ENCODE data around the gene PPFIBP2. TPM values are rescaled to one million over a fixed set of nuclear protein-coding genes. Genes with fewer than 3 reads are reported as not detected.

Gene PPFIBP2
- total and polyA plus RNA-seq, 10 of the 15 experiments (the other 5 are each of a cell fraction or from before 2014, with no cell fraction given), result 17.3 to 56.3 (median 39.2) TPM

DNA sequence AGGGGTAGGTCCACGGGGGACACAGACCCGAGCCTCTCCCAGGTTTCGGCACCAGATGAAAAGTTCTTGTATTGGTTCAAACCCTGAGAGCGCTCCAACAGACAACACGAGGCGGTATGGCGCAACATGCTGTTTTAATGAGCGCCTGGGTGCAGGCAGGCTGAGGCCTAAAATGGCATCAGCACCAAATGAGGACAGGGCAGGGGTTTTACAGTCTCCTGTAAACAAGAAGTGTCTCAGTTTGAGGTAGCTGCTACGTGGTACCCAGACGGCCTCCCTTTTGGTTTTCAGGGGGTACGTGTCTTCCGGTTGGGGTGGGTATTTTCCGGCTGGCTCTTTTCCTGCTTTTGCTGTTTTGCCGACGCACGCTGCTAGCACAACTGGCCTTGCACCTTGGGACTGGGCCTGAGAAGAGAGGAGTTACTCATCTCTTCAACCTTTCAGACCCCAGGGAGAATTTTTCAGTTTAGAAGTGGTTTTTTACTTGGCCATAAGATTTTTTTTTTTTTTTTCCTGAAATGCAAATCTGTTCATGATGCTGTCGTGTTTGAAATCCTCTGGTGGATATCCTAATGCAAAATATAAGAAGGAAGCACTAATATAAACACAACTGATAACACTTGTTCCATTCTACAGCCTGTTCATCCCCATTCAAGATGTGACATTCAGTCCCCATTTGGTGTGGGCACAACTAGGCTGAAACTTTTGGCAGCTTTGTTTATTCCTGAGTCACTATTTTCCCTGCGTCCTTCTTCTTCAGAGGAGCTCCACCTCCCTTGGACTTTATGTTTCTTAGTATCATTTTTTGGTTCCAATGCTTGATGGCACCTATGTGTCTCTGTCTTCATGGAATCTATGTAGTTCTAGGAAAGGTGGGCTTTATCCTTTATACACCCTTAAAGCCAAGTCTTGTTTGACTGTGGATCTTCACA is 6.5 kb downstream of the PPFIBP2 start (continued):
- TF ChIP-seq, protein P1, sequence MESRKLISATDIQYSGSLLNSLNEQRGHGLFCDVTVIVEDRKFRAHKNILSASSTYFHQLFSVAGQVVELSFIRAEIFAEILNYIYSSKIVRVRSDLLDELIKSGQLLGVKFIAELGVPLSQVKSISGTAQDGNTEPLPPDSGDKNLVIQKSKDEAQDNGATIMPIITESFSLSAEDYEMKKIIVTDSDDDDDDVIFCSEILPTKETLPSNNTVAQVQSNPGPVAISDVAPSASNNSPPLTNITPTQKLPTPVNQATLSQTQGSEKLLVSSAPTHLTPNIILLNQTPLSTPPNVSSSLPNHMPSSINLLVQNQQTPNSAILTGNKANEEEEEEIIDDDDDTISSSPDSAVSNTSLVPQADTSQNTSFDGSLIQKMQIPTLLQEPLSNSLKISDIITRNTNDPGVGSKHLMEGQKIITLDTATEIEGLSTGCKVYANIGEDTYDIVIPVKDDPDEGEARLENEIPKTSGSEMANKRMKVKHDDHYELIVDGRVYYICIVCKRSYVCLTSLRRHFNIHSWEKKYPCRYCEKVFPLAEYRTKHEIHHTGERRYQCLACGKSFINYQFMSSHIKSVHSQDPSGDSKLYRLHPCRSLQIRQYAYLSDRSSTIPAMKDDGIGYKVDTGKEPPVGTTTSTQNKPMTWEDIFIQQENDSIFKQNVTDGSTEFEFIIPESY (IDR thresholded peaks at IDR 0.05), result no peak
- TF ChIP-seq ESRRA (IDR thresholded peaks at IDR 0.05; ENCODE audit: low read length) (no peak), RBBP5 (conservative IDR thresholded peaks at IDR 0.05) (no peak), SIN3A (IDR thresholded peaks at IDR 0.05; ENCODE audit: low read depth, low read length) (0 out of 2 replicates have a peak, but pooled peaks have one; percentile 12), HDAC6 (IDR thresholded peaks at IDR 0.05; ENCODE audit: unreplicated experiment) (no peak), SP1 (IDR thresholded peaks at IDR 0.05; ENCODE audit: low read depth, low read length) (no peak), CBFB (IDR thresholded peaks at IDR 0.05; ENCODE audit: low read depth) (no peak), SRF (IDR thresholded peaks at IDR 0.05; ENCODE audit: low read depth in 2 of 2, low read length in 2 of 2) (no peak), SMC3 (IDR thresholded peaks at IDR 0.05; ENCODE audit: borderline replicate concordance, low read length) (no peak), SPI1 (IDR thresholded peaks at IDR 0.05; ENCODE audit: borderline replicate concordance, insufficient read depth, low read depth, low read length) (no peak), JUND (IDR thresholded peaks at IDR 0.05; ENCODE audit: low read depth, low read length) (no peak), NFYA (IDR thresholded peaks at IDR 0.05; ENCODE audit: borderline replicate concordance, low read depth, low read length) (no peak), BRCA1 (IDR thresholded peaks at IDR 0.05; ENCODE audit: low read depth, low read length) (no peak), NR2C2 (IDR thresholded peaks at IDR 0.05; ENCODE audit: borderline replicate concordance, control insufficient read depth, insufficient read length, low read depth) (no peak), ZZZ3 (IDR thresholded peaks at IDR 0.05; ENCODE audit: control insufficient read depth, insufficient read length, low read depth) (no peak)
- TF ChIP-seq, protein P2, sequence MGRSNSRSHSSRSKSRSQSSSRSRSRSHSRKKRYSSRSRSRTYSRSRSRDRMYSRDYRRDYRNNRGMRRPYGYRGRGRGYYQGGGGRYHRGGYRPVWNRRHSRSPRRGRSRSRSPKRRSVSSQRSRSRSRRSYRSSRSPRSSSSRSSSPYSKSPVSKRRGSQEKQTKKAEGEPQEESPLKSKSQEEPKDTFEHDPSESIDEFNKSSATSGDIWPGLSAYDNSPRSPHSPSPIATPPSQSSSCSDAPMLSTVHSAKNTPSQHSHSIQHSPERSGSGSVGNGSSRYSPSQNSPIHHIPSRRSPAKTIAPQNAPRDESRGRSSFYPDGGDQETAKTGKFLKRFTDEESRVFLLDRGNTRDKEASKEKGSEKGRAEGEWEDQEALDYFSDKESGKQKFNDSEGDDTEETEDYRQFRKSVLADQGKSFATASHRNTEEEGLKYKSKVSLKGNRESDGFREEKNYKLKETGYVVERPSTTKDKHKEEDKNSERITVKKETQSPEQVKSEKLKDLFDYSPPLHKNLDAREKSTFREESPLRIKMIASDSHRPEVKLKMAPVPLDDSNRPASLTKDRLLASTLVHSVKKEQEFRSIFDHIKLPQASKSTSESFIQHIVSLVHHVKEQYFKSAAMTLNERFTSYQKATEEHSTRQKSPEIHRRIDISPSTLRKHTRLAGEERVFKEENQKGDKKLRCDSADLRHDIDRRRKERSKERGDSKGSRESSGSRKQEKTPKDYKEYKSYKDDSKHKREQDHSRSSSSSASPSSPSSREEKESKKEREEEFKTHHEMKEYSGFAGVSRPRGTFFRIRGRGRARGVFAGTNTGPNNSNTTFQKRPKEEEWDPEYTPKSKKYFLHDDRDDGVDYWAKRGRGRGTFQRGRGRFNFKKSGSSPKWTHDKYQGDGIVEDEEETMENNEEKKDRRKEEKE (IDR thresholded peaks at IDR 0.05), result no peak
- TF ChIP-seq, protein P3, sequence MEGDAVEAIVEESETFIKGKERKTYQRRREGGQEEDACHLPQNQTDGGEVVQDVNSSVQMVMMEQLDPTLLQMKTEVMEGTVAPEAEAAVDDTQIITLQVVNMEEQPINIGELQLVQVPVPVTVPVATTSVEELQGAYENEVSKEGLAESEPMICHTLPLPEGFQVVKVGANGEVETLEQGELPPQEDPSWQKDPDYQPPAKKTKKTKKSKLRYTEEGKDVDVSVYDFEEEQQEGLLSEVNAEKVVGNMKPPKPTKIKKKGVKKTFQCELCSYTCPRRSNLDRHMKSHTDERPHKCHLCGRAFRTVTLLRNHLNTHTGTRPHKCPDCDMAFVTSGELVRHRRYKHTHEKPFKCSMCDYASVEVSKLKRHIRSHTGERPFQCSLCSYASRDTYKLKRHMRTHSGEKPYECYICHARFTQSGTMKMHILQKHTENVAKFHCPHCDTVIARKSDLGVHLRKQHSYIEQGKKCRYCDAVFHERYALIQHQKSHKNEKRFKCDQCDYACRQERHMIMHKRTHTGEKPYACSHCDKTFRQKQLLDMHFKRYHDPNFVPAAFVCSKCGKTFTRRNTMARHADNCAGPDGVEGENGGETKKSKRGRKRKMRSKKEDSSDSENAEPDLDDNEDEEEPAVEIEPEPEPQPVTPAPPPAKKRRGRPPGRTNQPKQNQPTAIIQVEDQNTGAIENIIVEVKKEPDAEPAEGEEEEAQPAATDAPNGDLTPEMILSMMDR (IDR thresholded peaks at IDR 0.05 in 2 of 3, conservative IDR thresholded peaks at IDR 0.05 in 1 of 3; ENCODE audit: control insufficient read depth in 2 of 3, extremely low read depth in 1 of 3, insufficient read depth in 1 of 3, low read depth in 3 of 3, low read length in 3 of 3), result no peak
- TF ChIP-seq, protein P4, sequence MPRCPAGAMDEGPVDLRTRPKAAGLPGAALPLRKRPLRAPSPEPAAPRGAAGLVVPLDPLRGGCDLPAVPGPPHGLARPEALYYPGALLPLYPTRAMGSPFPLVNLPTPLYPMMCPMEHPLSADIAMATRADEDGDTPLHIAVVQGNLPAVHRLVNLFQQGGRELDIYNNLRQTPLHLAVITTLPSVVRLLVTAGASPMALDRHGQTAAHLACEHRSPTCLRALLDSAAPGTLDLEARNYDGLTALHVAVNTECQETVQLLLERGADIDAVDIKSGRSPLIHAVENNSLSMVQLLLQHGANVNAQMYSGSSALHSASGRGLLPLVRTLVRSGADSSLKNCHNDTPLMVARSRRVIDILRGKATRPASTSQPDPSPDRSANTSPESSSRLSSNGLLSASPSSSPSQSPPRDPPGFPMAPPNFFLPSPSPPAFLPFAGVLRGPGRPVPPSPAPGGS (IDR thresholded peaks at IDR 0.05; ENCODE audit: borderline replicate concordance, insufficient read depth, low read depth, low read length, poor library complexity, severe bottlenecking), result no peak
- TF ChIP-seq, protein P5, sequence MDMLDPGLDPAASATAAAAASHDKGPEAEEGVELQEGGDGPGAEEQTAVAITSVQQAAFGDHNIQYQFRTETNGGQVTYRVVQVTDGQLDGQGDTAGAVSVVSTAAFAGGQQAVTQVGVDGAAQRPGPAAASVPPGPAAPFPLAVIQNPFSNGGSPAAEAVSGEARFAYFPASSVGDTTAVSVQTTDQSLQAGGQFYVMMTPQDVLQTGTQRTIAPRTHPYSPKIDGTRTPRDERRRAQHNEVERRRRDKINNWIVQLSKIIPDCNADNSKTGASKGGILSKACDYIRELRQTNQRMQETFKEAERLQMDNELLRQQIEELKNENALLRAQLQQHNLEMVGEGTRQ (IDR thresholded peaks at IDR 0.05; ENCODE audit: borderline replicate concordance, low read depth, low read length), result no peak

Measured in GM12878 (cell line).